CD4-positive, alpha-beta T cell (primary cell): ENCODE data around the gene SLC27A1. TPM values are rescaled to one million over a fixed set of nuclear protein-coding genes. Genes with fewer than 3 reads are reported as not detected.

Experiments used
- ATAC-seq: fragments of 200-7000 bp; cut with Tn5 transposase; one replicate; pipeline ENCODE4 v1.10.0; 2022; ENCODE audit warnings: mild to moderate bottlenecking; ENCODE audit not compliant: poor library complexity
- CTCF ChIA-PET: fragments of 350-600 bp; sonication (Branson Sonifier 250); formaldehyde crosslinking; loops from one replicate; lab custom pipeline; 2021; ENCODE audit warnings: antibody characterized with exemption, inconsistent platforms; lab: Charles Lee
- POLR2A ChIA-PET: fragments of 350-600 bp; sonication (Branson Sonifier 250); formaldehyde crosslinking; loops from one replicate; lab custom pipeline; 2021; ENCODE audit warnings: antibody characterized with exemption, inconsistent platforms; lab: Charles Lee
- DNase-seq, 14 experiments: peaks; one replicate each; pipeline ENCODE4 v3.0.0-alpha.2; 2013 to 2020; ENCODE audit warnings: mixed read lengths in 2 of 14
- H3K27ac ChIP-seq, 2 donors: one replicate each; pipeline versions ENCODE4 v1.5.1 to v1.7.0; 2013; ENCODE audit warnings: low read length in 2 of 2, low read depth in 1 of 2, mild to moderate bottlenecking in 1 of 2
- H3K27me3 ChIP-seq, 2 experiments: 1 replicate in 1 of 2; 2 replicates in 1 of 2; pipeline versions ENCODE4 v1.6.1 to v1.7.0; 2013; ENCODE audit warnings: low read length in 2 of 2, control low read depth in 1 of 2, mild to moderate bottlenecking in 1 of 2, moderate library complexity in 1 of 2; ENCODE audit not compliant: insufficient read depth in 2 of 2, control insufficient read depth in 1 of 2
- H3K36me3 ChIP-seq: one replicate; pipeline ENCODE4 v1.6.1; 2013; ENCODE audit warnings: low read length, control low read depth; ENCODE audit not compliant: insufficient read depth
- H3K4me1 ChIP-seq: one replicate; pipeline ENCODE4 v1.6.1; 2013; ENCODE audit warnings: low read length, control low read depth; ENCODE audit not compliant: insufficient read depth
- H3K4me3 ChIP-seq: one replicate; pipeline ENCODE4 v1.5.1; 2013; ENCODE audit warnings: mild to moderate bottlenecking, low read length, moderate library complexity
- H3K9me3 ChIP-seq, 2 experiments: 1 replicate in 1 of 2; 2 replicates in 1 of 2; pipeline versions ENCODE4 v1.6.1 to v1.7.0; 2013; ENCODE audit warnings: low read length in 2 of 2, mild to moderate bottlenecking in 2 of 2, control low read depth in 1 of 2, moderate library complexity in 1 of 2; ENCODE audit not compliant: control insufficient read depth in 1 of 2, insufficient read depth in 1 of 2
- H3K27ac Mint-ChIP-seq: one replicate; pipeline ENCODE4 v1.8.0; 2020; ENCODE audit warnings: mixed read lengths
- H3K27me3 Mint-ChIP-seq: one replicate; pipeline ENCODE4 v1.8.0; 2021; ENCODE audit warnings: mixed read lengths
- H3K36me3 Mint-ChIP-seq: one replicate; pipeline ENCODE4 v1.8.0; 2021; ENCODE audit warnings: low read depth, mixed read lengths
- H3K4me1 Mint-ChIP-seq: one replicate; pipeline ENCODE4 v1.8.0; 2021; ENCODE audit warnings: low read depth, mixed read lengths
- H3K4me3 Mint-ChIP-seq: one replicate; pipeline ENCODE4 v1.8.0; 2020; ENCODE audit warnings: mild to moderate bottlenecking, mixed read lengths
- H3K9me3 Mint-ChIP-seq: one replicate; pipeline ENCODE4 v1.8.0; 2020; ENCODE audit warnings: mixed read lengths
- CTCF ChIP-seq: fragments of 200-600 bp; IDR thresholded peaks from one replicate; pipeline ENCODE4 v1.8.0; 2022; ENCODE audit warnings: antibody characterized with exemption, mild to moderate bottlenecking
- intact Hi-C, 2 experiments: fragments of 100-400 bp; cut with DNase I in 1 of 2; cut with micrococcal nuclease in 1 of 2; formaldehyde crosslinking; loops; one replicate each; pipeline versions ENCODE4 v1.15.1 to v1.9.0; 2023 to 2025; cut with DNase I, micrococcal nuclease
- total RNA-seq, 174 experiments: library from RNA in 2 of 174; stranded (reverse) in 2 of 174; gene quantifications; one replicate each; pipeline ENCODE4 v1.2.3 and lab custom pipeline; 2021 to 2026

Gene SLC27A1
- total RNA-seq, 2 experiments from 2014 or later, result 3.0 TPM

- DNase-seq (no peak), ATAC-seq (no peak)
- TF ChIP-seq CTCF, result peak; percentile 36
- no peak overlapping the region for H3K27ac ChIP-seq
- intact Hi-C loops, result loop anchor here (1.0 to 5.0 kb wide), 5 partner anchors 74 to 204 kb away; partner anchors contain the start of genes BABAM1 (in 1 of the 2), CCDC194 (in 1 of the 2) and USHBP1 (in 1 of the 2)
- H3K27ac Mint-ChIP-seq, result no peak overlapping the region
- peaks cover 24% of the 10 kb centered on the region for H3K4me1 Mint-ChIP-seq
- H3K36me3 Mint-ChIP-seq, result peaks cover 4% of the 10 kb centered on the region
- ChIA-PET CTCF (interaction anchor here (0.6 to 1.8 kb wide), 14 partner anchors 12 to 922 kb away, joined by 3 to 9 read pairs (median 4); partner anchors contain the start of genes PGLS, RAB3A and TMEM221), POLR2A (interaction anchor here (0.7 to 1.0 kb wide), 2 partner anchors 45 to 393 kb away, joined by 3 read pairs; partner anchors contain the start of genes PGLS and RPL18A)
- no peaks in the 10 kb centered on the region for H3K27me3 ChIP-seq
- no peak overlapping the region for H3K4me3 Mint-ChIP-seq
- no peaks in the 10 kb centered on the region for H3K9me3 ChIP-seq
- H3K27me3 Mint-ChIP-seq, result peaks cover 3% of the 10 kb centered on the region
- peaks cover 28% of the 10 kb centered on the region for H3K4me1 ChIP-seq
- no peaks in the 10 kb centered on the region for H3K9me3 Mint-ChIP-seq
- no peak overlapping the region for H3K4me3 ChIP-seq
- no peaks in the 10 kb centered on the region for H3K36me3 ChIP-seq
Observed at GRCh38 chr19:17466487-17466850, 3.9 kb upstream of the SLC27A1 start.

GRCh38 chr19:17467471-17468301, 2.6 kb upstream of the SLC27A1 start:
- DNase-seq, result no peak

More at GRCh38 chr19:17467471-17468301, 2.6 kb upstream of the SLC27A1 start:
- no peak for TF ChIP-seq CTCF
- intact Hi-C loops, result loop anchor here (2.0 to 5.0 kb wide), 6 partner anchors 47 to 393 kb away; partner anchors contain the start of genes BABAM1 (in 1 of the 2), CCDC194 (in 1 of the 2), HAUS8 (in 1 of the 2) and MVB12A (in 1 of the 2)
- CTCF ChIA-PET, result interaction anchor here (0.5 to 1.2 kb wide), 3 partner anchors 24 to 921 kb away, joined by 3 to 5 read pairs (median 3); no protein-coding TSS in a partner anchor
- no peak for ATAC-seq
- no peak overlapping the region for H3K27ac ChIP-seq
- Mint-ChIP-seq H3K27ac (no peak overlapping the region), H3K4me3 (no peak overlapping the region), H3K27me3 (peaks cover 3% of the 10 kb centered on the region), H3K36me3 (peaks cover 4% of the 10 kb centered on the region), H3K9me3 (no peaks in the 10 kb centered on the region), H3K4me1 (peaks cover 24% of the 10 kb centered on the region)
- no peaks in the 10 kb centered on the region for H3K27me3 ChIP-seq
- no peaks in the 10 kb centered on the region for H3K9me3 ChIP-seq
- POLR2A ChIA-PET, result interaction anchor here (0.7 kb wide), 1 partner anchor 106 kb away, joined by 3 read pairs; no protein-coding TSS in a partner anchor
- no peaks in the 10 kb centered on the region for H3K36me3 ChIP-seq
- H3K4me3 ChIP-seq, result no peak overlapping the region
- H3K4me1 ChIP-seq, result peaks cover 30% of the 10 kb centered on the region
